Sciatic nerve (tissue), 2 donors: ENCODE results near the gene NPW. TPM values are rescaled to one million over a fixed set of nuclear protein-coding genes. Genes with fewer than 3 reads are reported as not detected.

ENCODE experiments used
- ATAC-seq: fragments of 200-7000 bp; cut with Tn5 transposase; one replicate; pipeline ENCODE4 v1.9.1; 2020; ENCODE audit warnings: mild to moderate bottlenecking, moderate library complexity
- DNase-seq: peaks from one replicate; pipeline ENCODE4 v3.0.0-alpha.2; 2020; ENCODE audit warnings: low spot score
- intact Hi-C: fragments of 100-400 bp; cut with DNase I; formaldehyde crosslinking; loops from one replicate; pipeline ENCODE4 v1.14.2; 2022
- total RNA-seq: library from RNA; stranded (reverse); fragmentation: NEBNext Ultra II Directional; extraction: Animal tissue kit (Norgen Biotek cat#: 25700); gene quantifications from one replicate; pipeline ENCODE4 v1.2.1, GENCODE V29; 2021
- donor health status: DM: no; HTN: no; CAD: no.
- donor health status: DM: no; HTN: no; CAD: no.

NPW gene
- 0.36 TPM for total RNA-seq

DNA sequence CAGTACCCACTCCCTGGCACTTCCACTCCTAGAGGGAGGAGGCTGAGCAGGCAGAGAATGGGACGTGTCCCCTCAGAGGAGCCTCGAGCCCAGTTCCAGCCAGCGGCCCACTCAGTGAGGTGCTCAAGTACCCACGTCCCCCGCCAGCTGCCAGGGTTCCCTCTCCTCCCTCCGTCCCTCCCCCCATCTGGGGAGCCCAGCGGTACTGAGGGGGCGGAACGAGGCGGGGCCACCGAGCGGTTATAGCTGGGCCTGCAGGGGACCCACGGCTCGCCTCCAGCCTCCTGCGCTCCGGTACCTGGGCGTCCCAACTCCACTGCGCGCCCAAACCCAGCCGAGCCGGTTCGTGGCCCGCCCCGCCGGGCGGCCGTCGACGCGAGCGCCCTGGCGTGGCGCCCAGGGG is at the start of gene NPW:
Gene NPW, plus strand, starts transcription at position 268 of the 403 bp plus-strand sequence.
- DNase-seq (no peak), ATAC-seq (no peak)
- intact Hi-C loops = no loop called here

DNA sequence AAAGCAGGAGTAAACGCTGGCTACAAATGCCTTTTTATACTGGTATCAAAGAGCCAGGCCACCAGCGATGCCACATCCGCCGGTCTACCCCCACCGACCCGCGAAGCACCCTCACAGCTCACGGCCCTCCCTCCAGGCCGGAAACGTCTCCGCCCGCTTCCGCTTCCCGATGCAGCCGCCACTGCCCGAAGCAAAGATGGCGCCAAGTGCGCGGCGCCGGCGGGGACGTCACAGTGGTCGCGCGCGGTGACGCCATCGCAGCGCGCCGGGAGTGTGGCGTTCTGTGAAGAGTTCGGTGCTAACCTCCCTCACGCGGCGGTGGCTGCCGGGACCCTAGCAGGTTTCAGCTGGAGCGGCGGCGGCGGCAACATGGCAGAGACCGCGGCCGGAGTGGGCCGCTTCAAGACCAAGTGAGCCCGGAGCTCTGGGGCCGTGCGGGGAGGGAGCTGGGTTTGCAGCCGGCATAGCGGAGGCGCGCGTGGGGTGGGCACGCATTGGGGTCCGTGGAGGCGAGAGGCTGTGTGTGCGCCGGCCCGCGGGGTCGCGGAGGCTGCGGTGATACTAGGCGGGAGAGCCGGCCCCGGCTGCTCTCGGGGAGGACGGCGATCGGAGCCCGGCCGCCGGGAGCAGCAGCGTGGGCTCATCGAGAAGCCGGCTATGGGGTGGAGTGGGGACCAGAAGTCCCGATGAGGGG is 47.6 kb upstream of the NPW start, which contains the start of gene TBL3:
Gene TBL3, plus strand, starts transcription at position 258 of the 694 bp plus-strand sequence. Its CDS starts 112 bp downstream, at position 370.
- ATAC-seq (peak; percentile 95), DNase-seq (peak; percentile 95)
- intact Hi-C loops = no loop called here

DNA sequence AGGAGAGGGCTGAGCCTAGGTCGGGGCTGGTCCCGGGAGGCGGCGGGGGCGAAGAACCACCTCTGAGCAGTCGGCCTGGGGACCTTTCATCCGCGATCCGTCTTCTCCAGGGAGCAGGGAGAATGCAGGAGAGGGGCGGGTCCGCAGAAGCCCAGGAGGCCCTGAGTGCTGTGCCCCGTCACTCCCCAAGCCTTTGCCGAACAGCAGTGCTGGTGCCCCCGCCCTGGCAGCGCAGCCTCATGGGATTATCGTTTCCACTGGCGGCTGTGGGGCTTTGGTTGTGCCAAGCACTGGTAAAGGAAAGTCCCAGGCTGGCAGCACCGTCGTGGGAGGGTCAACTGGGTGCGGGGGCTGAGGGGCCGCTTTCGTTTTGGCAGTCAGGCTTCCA is 47.1 kb upstream of the NPW start:
- intact Hi-C loops = no loop called here
- no peak for DNase-seq
- no peak for ATAC-seq

DNA sequence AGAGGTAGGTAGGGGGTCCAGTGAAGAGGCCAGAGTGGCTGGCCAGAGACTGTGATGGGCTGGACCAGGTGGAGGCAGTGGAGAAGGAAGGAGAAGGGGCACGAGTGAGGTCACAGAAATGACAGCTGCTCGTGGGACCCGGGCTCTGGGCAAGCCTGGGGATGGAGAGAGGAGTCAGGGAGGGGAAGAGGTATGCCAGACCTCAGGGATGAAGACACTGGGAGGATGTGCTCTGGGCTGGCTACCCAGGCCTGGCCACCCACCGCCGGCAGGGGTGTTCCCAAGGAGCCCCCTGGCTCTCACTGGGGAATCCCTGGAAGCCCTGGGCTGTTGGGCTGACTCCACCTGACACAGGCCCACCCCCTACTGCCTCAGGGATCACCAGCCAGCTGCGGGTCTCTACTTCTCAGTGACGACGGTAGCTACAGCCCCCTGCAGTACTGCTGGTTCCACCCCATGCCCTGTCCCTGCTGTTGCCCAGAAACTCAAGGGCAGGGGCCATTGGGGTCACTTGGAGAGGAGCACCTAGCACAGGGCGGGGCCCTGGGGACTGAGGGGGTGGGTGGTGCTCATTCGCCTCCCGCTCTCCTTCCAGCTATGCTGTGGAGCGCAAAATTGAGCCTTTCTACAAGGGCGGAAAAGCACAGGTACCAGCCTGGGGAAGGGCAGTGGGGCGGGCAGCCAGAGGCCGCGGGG is 46.0 kb upstream of the NPW start:
- intact Hi-C loops = no loop called here
- DNase-seq (no peak), ATAC-seq (no peak)

DNA sequence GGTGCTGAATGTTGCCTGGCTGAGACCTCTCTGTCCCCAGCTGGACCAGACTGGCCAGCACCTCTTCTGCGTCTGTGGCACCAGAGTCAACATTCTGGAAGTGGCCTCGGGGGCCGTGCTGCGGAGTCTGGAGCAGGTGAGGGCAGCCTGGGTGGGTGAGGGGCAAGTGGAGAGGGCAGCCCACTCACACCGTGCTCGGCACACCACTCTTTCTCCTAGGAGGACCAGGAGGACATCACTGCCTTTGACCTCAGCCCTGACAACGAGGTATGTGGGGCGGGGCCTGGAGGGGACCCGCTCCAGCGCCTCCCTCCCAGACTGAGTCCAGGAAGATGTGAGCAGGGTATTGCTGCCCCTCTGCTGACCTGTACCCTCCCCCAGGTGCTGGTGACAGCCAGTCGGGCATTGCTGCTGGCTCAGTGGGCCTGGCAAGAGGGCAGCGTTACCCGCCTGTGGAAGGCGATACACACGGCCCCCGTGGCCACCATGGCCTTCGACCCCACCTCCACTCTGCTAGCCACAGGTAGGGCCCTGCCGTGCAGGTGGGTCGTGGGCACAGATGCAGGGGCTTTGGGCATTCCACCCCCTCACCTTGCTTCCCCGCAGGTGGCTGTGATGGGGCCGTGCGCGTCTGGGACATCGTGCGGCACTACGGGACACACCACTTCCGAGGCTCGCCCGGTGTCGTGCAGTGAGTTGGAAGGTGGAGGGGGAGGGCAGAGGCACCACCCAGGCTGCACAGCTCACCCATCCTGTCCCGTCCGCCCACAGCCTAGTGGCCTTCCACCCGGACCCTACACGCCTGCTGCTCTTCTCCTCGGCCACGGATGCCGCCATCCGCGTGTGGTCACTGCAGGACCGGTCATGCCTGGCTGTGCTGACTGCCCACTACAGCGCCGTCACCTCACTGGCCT is 45.2 kb upstream of the NPW start:
- ATAC-seq (no peak), DNase-seq (no peak)
- intact Hi-C loops = no loop called here

- DNase-seq (no peak), ATAC-seq (no peak)
- intact Hi-C loops = no loop called here
These were observed 44.0 kb upstream of the NPW start for GRCh38 chr16:1975432-1976215.

DNA sequence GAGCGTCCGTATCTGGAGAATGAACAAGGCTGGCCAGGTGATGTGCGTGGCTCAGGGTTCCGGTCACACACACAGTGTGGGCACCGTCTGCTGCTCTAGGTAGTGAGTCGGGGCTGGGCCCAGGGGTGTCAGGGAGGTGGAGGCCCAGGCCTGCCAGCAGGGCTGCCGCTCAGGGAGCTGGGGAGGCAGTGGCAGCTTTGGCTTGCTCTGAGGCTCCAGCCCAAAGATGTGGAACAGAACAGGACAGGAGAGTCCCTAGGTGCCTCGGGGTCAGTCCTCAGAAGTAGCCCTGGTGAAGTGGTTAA is 43.4 kb upstream of the NPW start:
- intact Hi-C loops = no loop called here
- no peak for DNase-seq
- no peak for ATAC-seq

DNA sequence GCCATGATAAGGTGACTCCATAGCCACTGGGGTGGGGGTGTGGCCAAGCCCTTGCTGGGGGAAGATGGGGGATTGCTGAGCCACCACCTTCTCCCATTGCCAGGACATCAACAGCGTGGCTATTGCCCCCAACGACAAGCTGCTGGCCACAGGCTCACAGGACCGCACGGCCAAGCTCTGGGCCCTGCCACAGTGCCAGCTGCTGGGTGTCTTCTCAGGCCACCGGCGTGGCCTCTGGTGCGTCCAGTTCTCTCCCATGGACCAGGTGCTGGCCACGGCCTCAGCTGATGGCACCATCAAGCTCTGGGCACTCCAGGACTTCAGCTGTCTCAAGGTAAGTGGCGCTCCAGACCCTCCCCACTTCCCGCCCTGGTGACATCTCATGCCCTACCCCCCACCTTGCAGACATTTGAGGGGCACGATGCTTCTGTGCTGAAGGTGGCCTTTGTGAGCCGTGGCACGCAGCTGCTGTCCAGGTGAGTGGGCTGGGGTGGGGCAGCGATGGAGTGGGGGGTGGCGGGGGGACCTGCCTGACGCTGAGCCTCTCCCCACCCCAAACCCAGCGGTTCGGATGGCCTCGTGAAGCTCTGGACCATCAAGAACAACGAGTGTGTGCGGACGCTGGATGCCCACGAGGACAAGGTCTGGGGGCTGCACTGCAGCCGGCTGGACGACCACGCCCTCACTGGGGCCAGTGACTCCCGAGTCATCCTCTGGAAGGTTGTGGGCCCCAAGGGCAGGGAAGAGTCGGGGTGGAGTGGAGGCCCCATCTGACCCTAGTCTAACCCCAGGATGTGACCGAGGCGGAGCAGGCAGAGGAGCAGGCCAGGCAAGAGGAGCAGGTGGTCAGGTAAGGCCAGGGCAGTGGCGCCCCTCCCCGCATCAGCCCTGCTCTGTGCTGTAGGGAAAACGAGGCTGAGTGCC is 42.4 kb upstream of the NPW start:
- intact Hi-C loops = no loop called here
- ATAC-seq = no peak
- DNase-seq = no peak

GRCh38 chr16:1977875-1978268 is 41.7 kb upstream of the NPW start:
- DNase-seq (no peak), ATAC-seq (no peak)
- intact Hi-C loops = loop anchor here (2.0 kb wide), 1 partner anchor 17 kb away; no protein-coding TSS in a partner anchor

- intact Hi-C loops = loop anchor here (2.0 kb wide), 1 partner anchor 18 kb away; no protein-coding TSS in a partner anchor
- ATAC-seq (no peak), DNase-seq (no peak)
These were observed 41.0 kb upstream of the NPW start for GRCh38 chr16:1978476-1979120.

- intact Hi-C loops = loop anchor here (2.0 to 5.0 kb wide), 2 partner anchors 19 to 733 kb away; no protein-coding TSS in a partner anchor
- no peak for ATAC-seq
These were observed 40.1 kb upstream of the NPW start for GRCh38 chr16:1979271-1980029.

DNA sequence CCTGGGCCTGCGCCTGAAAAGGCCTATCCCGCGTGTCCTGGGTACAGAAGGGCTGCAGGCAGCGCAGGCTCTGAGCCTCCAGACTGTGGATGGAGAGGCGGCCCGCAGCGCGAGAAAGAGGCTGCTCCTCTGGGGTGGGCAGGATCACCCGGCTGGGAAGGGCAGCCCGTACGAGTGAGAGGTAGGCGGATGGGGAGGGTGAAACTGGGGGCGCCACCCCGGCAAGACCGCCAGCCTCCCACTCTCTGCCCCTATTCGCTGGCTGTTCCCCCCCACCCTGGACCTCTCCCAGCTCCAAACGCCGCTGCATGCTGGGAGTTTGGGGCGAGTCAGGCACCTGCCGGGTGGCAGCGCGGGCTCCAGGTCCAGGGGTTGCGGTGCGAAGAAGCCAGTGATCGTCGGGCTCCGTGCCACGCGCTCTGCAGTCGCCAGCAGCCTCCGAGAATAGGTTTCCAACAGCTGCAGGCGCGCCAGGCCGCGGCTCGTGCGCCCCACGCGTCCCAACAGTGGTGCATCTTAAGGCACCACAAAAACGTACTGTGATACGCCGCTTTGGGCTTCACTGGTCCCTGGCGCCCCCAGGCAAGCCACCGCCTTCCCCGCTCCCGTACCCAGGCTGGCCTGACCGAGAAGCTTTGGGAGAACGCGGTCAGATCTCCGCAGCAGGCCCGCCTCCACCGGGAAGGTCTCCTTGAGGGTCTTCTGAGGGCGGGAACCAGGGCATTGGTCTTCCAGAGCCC is 39.4 kb upstream of the NPW start:
- ATAC-seq (no peak), DNase-seq (no peak)
- intact Hi-C loops = loop anchor here (5.0 kb wide), 1 partner anchor 732 kb away; no protein-coding TSS in a partner anchor

More at GRCh38 chr16:1979271-1980029, 40.1 kb upstream of the NPW start:
- no peak for DNase-seq

GRCh38 chr16:1980770-1981087 is 38.9 kb upstream of the NPW start:
- DNase-seq (no peak), ATAC-seq (no peak)
- intact Hi-C loops = loop anchor here (5.0 kb wide), 1 partner anchor 732 kb away; no protein-coding TSS in a partner anchor

- ATAC-seq (no peak), DNase-seq (no peak)
- intact Hi-C loops = loop anchor here (5.0 kb wide), 1 partner anchor 731 kb away; no protein-coding TSS in a partner anchor
These were observed 38.2 kb upstream of the NPW start, which contains the start of gene NOXO1 for GRCh38 chr16:1981398-1981836. Gene NOXO1 (minus strand): TSS chr16:1981469. CDS start chr16:1981179, 290 bp downstream.

- intact Hi-C loops = loop anchor here (5.0 kb wide), 1 partner anchor 730 kb away; no protein-coding TSS in a partner anchor
- DNase-seq (no peak), ATAC-seq (no peak)
These were observed 37.6 kb upstream of the NPW start for GRCh38 chr16:1982013-1982433.
